HCT116 (cell line): Measurements from ENCODE around the gene NR6A1. TPM values are rescaled to one million over a fixed set of nuclear protein-coding genes. Genes with fewer than 3 reads are reported as not detected.

ENCODE experiments used
- ATAC-seq: fragments of 200-7000 bp; cut with Tn5 transposase; 2 replicates; pipeline ENCODE4 v1.9.1; 2020; ENCODE audit warnings: mild to moderate bottlenecking, moderate library complexity
- BruUV-seq: library from RNA; stranded (reverse); fragments of 400-500 nt; replicated peaks from 2 replicates; lab custom pipeline; 2021; lab: Mats Ljungman, UMichigan
- CTCF ChIA-PET: fragments of 300-600 bp; sonication (Branson Sonifier 250); formaldehyde crosslinking; loops from one replicate; lab custom pipeline; 2021; ENCODE audit warnings: antibody characterized with exemption; lab: Charles Lee
- POLR2A ChIA-PET: fragments of 300-600, 350-600 bp; sonication (Branson Sonifier 250); formaldehyde crosslinking; loops from one replicate; lab custom pipeline; 2021; ENCODE audit warnings: antibody characterized with exemption; lab: Charles Lee
- RAD21 ChIA-PET, 2 experiments: fragments of 300-600 bp; sonication (Branson Sonifier 250); formaldehyde crosslinking; loops; one replicate each; lab custom pipeline; 2023; ENCODE audit warnings: low total read pairs in 2 of 2; ENCODE audit not compliant: uncharacterized antibody in 2 of 2, unreplicated experiment in 2 of 2, low non-redundant PET in 1 of 2; lab: Charles Lee
- DNase-seq: peaks from one replicate; pipeline ENCODE4 v3.0.0-alpha.2; 2010; ENCODE audit warnings: low read depth, low spot score
- H2AFZ ChIP-seq: fragments of 200-600 bp; shearing (Covaris generic), sonication (generic); 2 replicates; pipeline ENCODE4 v1.6.1; 2017; ENCODE audit warnings: low read depth, mixed run types, mixed read lengths, antibody characterized with exemption, low read length; ENCODE audit not compliant: poor library complexity, severe bottlenecking
- H3K27ac ChIP-seq: 2 replicates; pipeline ENCODE4 v1.5.1; 2012; ENCODE audit warnings: low read depth, low read length
- H3K27me3 ChIP-seq: fragments of 200-600 bp; sonication (generic); 2 replicates; pipeline ENCODE4 v1.6.1; 2016; ENCODE audit warnings: mixed run types, low read length, mixed read lengths; ENCODE audit not compliant: insufficient read depth
- H3K36me3 ChIP-seq, 2 experiments: fragments of 200-500 bp in 1 of 2; fragments of 200-600 bp in 1 of 2; sonication (Bioruptor generic) in 1 of 2; sonication (generic) in 1 of 2; 2 replicates each; pipeline versions ENCODE4 v1.5.1 to v1.6.1; 2014 to 2016; ENCODE audit warnings: low read length in 2 of 2, inconsistent platforms in 1 of 2, mixed read lengths in 1 of 2, mixed run types in 1 of 2; ENCODE audit not compliant: insufficient read depth in 2 of 2, control insufficient read depth in 1 of 2
- H3K4me1 ChIP-seq, 2 experiments: fragments of 200-600 bp in 1 of 2; sonication (generic) in 1 of 2; 2 replicates each; pipeline versions ENCODE4 v1.5.1 to v1.6.1; 2012 to 2017; ENCODE audit warnings: low read length in 2 of 2, inconsistent platforms in 1 of 2, mild to moderate bottlenecking in 1 of 2, mixed read lengths in 1 of 2, mixed run types in 1 of 2, moderate library complexity in 1 of 2; ENCODE audit not compliant: insufficient read depth in 2 of 2, control insufficient read depth in 1 of 2
- H3K4me2 ChIP-seq: fragments of 200-600 bp; sonication (generic); 2 replicates; pipeline ENCODE4 v1.6.1; 2017; ENCODE audit warnings: mixed run types, low read length, mixed read lengths
- H3K4me3 ChIP-seq, 2 experiments: fragments of 200-600 bp in 1 of 2; sonication (generic) in 1 of 2; replicated peaks in 1 of 2; 2 replicates each; pipeline ENCODE4 v1.5.1; 2011 to 2016; ENCODE audit warnings: low read length in 2 of 2, control low read depth in 1 of 2, low read depth in 1 of 2, mild to moderate bottlenecking in 1 of 2, mixed read lengths in 1 of 2, mixed run types in 1 of 2
- H3K79me2 ChIP-seq: fragments of 200-600 bp; sonication (generic); 2 replicates; pipeline ENCODE4 v1.6.1; 2017; ENCODE audit warnings: mild to moderate bottlenecking, mixed run types, low read length, moderate library complexity, mixed read lengths; ENCODE audit not compliant: insufficient read depth
- H3K9ac ChIP-seq: fragments of 200-600 bp; sonication (generic); 2 replicates; pipeline ENCODE4 v1.6.1; 2016; ENCODE audit warnings: low read length, mixed read lengths
- H3K9me2 ChIP-seq: fragments of 200-600 bp; sonication (generic), shearing (Covaris generic); 2 replicates; pipeline ENCODE4 v1.6.1; 2017; ENCODE audit warnings: mixed run types, mild to moderate bottlenecking, moderate library complexity; ENCODE audit not compliant: insufficient read depth
- H3K9me3 ChIP-seq, 2 experiments: fragments of 200-500 bp in 1 of 2; fragments of 200-600 bp in 1 of 2; sonication (Bioruptor generic) in 1 of 2; sonication (generic) in 1 of 2; 2 replicates each; pipeline ENCODE4 v1.6.1; 2014 to 2017; ENCODE audit warnings: low read length in 2 of 2, mixed read lengths in 2 of 2, inconsistent platforms in 1 of 2, low read depth in 1 of 2, mild to moderate bottlenecking in 1 of 2, mixed run types in 1 of 2, moderate library complexity in 1 of 2; ENCODE audit not compliant: control insufficient read depth in 1 of 2, insufficient read depth in 1 of 2
- H4K20me1 ChIP-seq: fragments of 200-600 bp; sonication (generic), shearing (Covaris generic); 2 replicates; pipeline ENCODE4 v1.6.1; 2017; ENCODE audit warnings: mixed run types, mild to moderate bottlenecking, moderate library complexity; ENCODE audit not compliant: insufficient read depth
- EZH2 ChIP-seq: fragments of 200-600 bp; sonication (generic); IDR thresholded peaks from 2 replicates; pipeline ENCODE4 v1.6.1; 2017; ENCODE audit warnings: antibody characterized with exemption, mixed run types
- EZH2phosphoT487 ChIP-seq: fragments of 200-600 bp; IDR thresholded peaks from 2 replicates; pipeline ENCODE4 v1.6.1; 2018; ENCODE audit warnings: antibody characterized with exemption, borderline replicate concordance
- FOSL1 ChIP-seq: IDR thresholded peaks from 2 replicates; pipeline ENCODE4 v1.6.1; 2012; ENCODE audit warnings: low read depth
- JUND ChIP-seq: IDR thresholded peaks from 2 replicates; pipeline ENCODE4 v1.6.1; 2012
- POLR2AphosphoS5 ChIP-seq: IDR thresholded peaks from 2 replicates; pipeline ENCODE4 v1.6.1; 2011; ENCODE audit warnings: mild to moderate bottlenecking, low read depth, low read length, moderate library complexity
- RAD21 ChIP-seq: IDR thresholded peaks from 2 replicates; pipeline ENCODE4 v1.6.1; 2012; ENCODE audit warnings: low read depth, mild to moderate bottlenecking
- SIN3A ChIP-seq: IDR thresholded peaks from 2 replicates; pipeline ENCODE4 v1.6.1; 2012; ENCODE audit warnings: low read depth
- ZFX ChIP-seq: fragments of 450-650 bp; IDR thresholded peaks from 2 replicates; pipeline ENCODE4 v1.6.1; 2017
- intact Hi-C: fragments of 100-400 bp; cut with micrococcal nuclease; formaldehyde crosslinking; loops from 2 replicates; pipeline ENCODE4 v1.10.0; 2022
- total RNA-seq: library from RNA; stranded (reverse); gene quantifications from one replicate; pipeline ENCODE4 v1.2.1, GENCODE V29; 2021; ENCODE audit not compliant: unreplicated experiment
- TF ChIP-seq, protein P1 (sequence below): IDR thresholded peaks from 2 replicates; pipeline ENCODE4 v1.6.1; 2011; ENCODE audit warnings: mild to moderate bottlenecking, low read length, moderate library complexity; ENCODE audit not compliant: insufficient replicate concordance; ENCODE audit errors: extremely low read depth
- TF ChIP-seq, protein P2 (sequence below), 3 experiments: fragments of 200-600 bp in 1 of 3; sonication (generic) in 1 of 3; IDR thresholded peaks in 2 of 3; conservative IDR thresholded peaks in 1 of 3; 2 replicates each; pipeline ENCODE4 v1.5.1; 2012 to 2017; ENCODE audit warnings: low read depth in 2 of 3, low read length in 2 of 3, antibody characterized with exemption in 1 of 3, borderline replicate concordance in 1 of 3, control low read depth in 1 of 3, mild to moderate bottlenecking in 1 of 3, mixed read lengths in 1 of 3, mixed run types in 1 of 3, moderate library complexity in 1 of 3; ENCODE audit not compliant: insufficient read depth in 1 of 3

Gene NR6A1
- total RNA-seq, 1 experiment from 2014 or later: 9.9 TPM

GRCh38 chr9:124680714-124681390, 90.3 kb downstream of the NR6A1 start:
- H3K4me2 ChIP-seq: no peak overlapping the region
- intact Hi-C loops: no loop called here

More at GRCh38 chr9:124680714-124681390, 90.3 kb downstream of the NR6A1 start:
- Histone ChIP-seq H4K20me1 (no peaks in the 10 kb centered on the region), H3K4me1 (no peaks in the 10 kb centered on the region), H3K9me2 (no peaks in the 10 kb centered on the region), H3K4me3 (no peak overlapping the region), H3K27ac (no peak overlapping the region), H3K79me2 (no peaks in the 10 kb centered on the region; the same call in 1 of the 2 replicates), H3K9ac (no peak overlapping the region), H3K36me3 (no peaks in the 10 kb centered on the region), H2AFZ (no peak overlapping the region), H3K9me3 (no peaks in the 10 kb centered on the region), H3K27me3 (no peaks in the 10 kb centered on the region)
- RAD21 ChIA-PET: no interaction called here
- POLR2A ChIA-PET: no interaction called here
- no peak for ATAC-seq
- CTCF ChIA-PET: interaction anchor here (0.6 kb wide), 1 partner anchor 604 kb away, joined by 3 read pairs; no protein-coding TSS in a partner anchor
- BruUV-seq: no TSS peak
- no peak for TF ChIP-seq SIN3A
- TF ChIP-seq, protein P1, sequence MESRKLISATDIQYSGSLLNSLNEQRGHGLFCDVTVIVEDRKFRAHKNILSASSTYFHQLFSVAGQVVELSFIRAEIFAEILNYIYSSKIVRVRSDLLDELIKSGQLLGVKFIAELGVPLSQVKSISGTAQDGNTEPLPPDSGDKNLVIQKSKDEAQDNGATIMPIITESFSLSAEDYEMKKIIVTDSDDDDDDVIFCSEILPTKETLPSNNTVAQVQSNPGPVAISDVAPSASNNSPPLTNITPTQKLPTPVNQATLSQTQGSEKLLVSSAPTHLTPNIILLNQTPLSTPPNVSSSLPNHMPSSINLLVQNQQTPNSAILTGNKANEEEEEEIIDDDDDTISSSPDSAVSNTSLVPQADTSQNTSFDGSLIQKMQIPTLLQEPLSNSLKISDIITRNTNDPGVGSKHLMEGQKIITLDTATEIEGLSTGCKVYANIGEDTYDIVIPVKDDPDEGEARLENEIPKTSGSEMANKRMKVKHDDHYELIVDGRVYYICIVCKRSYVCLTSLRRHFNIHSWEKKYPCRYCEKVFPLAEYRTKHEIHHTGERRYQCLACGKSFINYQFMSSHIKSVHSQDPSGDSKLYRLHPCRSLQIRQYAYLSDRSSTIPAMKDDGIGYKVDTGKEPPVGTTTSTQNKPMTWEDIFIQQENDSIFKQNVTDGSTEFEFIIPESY: no peak
- no peak for TF ChIP-seq JUND
- no peak for TF ChIP-seq POLR2AphosphoS5
- no peak for TF ChIP-seq FOSL1
- TF ChIP-seq, protein P2, sequence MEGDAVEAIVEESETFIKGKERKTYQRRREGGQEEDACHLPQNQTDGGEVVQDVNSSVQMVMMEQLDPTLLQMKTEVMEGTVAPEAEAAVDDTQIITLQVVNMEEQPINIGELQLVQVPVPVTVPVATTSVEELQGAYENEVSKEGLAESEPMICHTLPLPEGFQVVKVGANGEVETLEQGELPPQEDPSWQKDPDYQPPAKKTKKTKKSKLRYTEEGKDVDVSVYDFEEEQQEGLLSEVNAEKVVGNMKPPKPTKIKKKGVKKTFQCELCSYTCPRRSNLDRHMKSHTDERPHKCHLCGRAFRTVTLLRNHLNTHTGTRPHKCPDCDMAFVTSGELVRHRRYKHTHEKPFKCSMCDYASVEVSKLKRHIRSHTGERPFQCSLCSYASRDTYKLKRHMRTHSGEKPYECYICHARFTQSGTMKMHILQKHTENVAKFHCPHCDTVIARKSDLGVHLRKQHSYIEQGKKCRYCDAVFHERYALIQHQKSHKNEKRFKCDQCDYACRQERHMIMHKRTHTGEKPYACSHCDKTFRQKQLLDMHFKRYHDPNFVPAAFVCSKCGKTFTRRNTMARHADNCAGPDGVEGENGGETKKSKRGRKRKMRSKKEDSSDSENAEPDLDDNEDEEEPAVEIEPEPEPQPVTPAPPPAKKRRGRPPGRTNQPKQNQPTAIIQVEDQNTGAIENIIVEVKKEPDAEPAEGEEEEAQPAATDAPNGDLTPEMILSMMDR (IDR thresholded peaks at IDR 0.05 in 2 of 3, conservative IDR thresholded peaks at IDR 0.05 in 1 of 3; ENCODE audit: borderline replicate concordance in 1 of 3, insufficient read depth in 1 of 3, low read depth in 2 of 3, low read length in 2 of 3): no peak
- no peak for TF ChIP-seq ZFX
- no peak for TF ChIP-seq EZH2
- no peak for TF ChIP-seq EZH2phosphoT487
- TF ChIP-seq RAD21: no peak
- no peak for DNase-seq
